GM18511 (cell line): ENCODE results near the gene RNU5D-1.

ENCODE experiments used
- ATAC-seq: cut with Tn5 transposase; IDR thresholded peaks from one replicate; pipeline ENCODE4 v1.9.1; 2021; ENCODE audit warnings: mild to moderate bottlenecking, moderate library complexity; ENCODE audit not compliant: unreplicated experiment

The RNU5D-1 gene

GRCh38 chr1:44733784-44734183 is 2.8 kb upstream of the RNU5D-1 start:
- ATAC-seq, result no peak

GRCh38 chr1:44733365-44733764 is 2.4 kb upstream of the RNU5D-1 start:
- no peak for ATAC-seq

GRCh38 chr1:44724955-44725698 is 5.8 kb downstream of the RNU5D-1 start:
- ATAC-seq, result no peak

GRCh38 chr1:44724296-44724954 is 6.5 kb downstream of the RNU5D-1 start:
- no peak for ATAC-seq

- no peak for ATAC-seq
These were observed 7.3 kb downstream of the RNU5D-1 start for GRCh38 chr1:44723496-44724295.

- ATAC-seq, result no peak
These were observed 7.9 kb downstream of the RNU5D-1 start for GRCh38 chr1:44723064-44723463.

- peak; percentile 74 for ATAC-seq
These were observed 9.2 kb downstream of the RNU5D-1 start for GRCh38 chr1:44721485-44722361.

- ATAC-seq, result no peak
These were observed 10.7 kb downstream of the RNU5D-1 start for GRCh38 chr1:44720281-44720680.

- no peak for ATAC-seq
These were observed 11.7 kb downstream of the RNU5D-1 start for GRCh38 chr1:44719318-44719717.

GRCh38 chr1:44718091-44718490 is 12.9 kb downstream of the RNU5D-1 start:
- ATAC-seq, result no peak

- no peak for ATAC-seq
These were observed 13.3 kb downstream of the RNU5D-1 start for GRCh38 chr1:44717653-44718052.

GRCh38 chr1:44717156-44717555 is 13.8 kb downstream of the RNU5D-1 start:
- no peak for ATAC-seq

- no peak for ATAC-seq
These were observed 15.9 kb downstream of the RNU5D-1 start for GRCh38 chr1:44714944-44715571.

GRCh38 chr1:44714532-44714931 is 16.4 kb downstream of the RNU5D-1 start:
- ATAC-seq, result no peak

- peak; percentile 78 for ATAC-seq
These were observed 17.6 kb downstream of the RNU5D-1 start for GRCh38 chr1:44713321-44713781.

GRCh38 chr1:44707959-44708831 is 22.8 kb downstream of the RNU5D-1 start:
- no peak for ATAC-seq

- ATAC-seq, result no peak
These were observed 23.7 kb downstream of the RNU5D-1 start for GRCh38 chr1:44707112-44707881.

GRCh38 chr1:44705938-44706337 is 25.0 kb downstream of the RNU5D-1 start:
- no peak for ATAC-seq
